Measurements from ENCODE around the gene KLHDC8A.

Gene KLHDC8A

DNA sequence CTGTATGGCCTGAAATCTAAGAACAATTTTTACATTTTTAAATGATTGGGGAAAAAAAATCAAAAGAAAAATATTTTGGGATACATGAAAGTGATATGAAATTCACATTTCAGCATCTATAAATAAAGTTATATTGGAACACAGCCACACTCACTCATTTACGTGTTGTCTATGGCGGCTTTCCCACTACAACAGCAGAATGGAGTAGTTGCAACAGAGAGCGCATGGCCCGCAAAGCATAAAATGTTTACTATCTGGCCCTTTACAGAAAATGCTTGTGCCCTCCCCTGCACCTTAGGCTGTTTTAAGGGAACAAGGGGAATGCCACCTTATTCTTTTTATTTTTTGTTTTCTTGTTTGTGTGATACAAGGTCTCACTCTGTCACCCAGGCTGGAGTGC lies 3.5 kb downstream of the KLHDC8A start:
- H3K36me3 ChIP-seq (ENCODE audit: control insufficient read depth, insufficient read depth, low read length), result no peaks in the 10 kb centered on the region
- H2AFZ ChIP-seq, result no peak overlapping the region

DNA sequence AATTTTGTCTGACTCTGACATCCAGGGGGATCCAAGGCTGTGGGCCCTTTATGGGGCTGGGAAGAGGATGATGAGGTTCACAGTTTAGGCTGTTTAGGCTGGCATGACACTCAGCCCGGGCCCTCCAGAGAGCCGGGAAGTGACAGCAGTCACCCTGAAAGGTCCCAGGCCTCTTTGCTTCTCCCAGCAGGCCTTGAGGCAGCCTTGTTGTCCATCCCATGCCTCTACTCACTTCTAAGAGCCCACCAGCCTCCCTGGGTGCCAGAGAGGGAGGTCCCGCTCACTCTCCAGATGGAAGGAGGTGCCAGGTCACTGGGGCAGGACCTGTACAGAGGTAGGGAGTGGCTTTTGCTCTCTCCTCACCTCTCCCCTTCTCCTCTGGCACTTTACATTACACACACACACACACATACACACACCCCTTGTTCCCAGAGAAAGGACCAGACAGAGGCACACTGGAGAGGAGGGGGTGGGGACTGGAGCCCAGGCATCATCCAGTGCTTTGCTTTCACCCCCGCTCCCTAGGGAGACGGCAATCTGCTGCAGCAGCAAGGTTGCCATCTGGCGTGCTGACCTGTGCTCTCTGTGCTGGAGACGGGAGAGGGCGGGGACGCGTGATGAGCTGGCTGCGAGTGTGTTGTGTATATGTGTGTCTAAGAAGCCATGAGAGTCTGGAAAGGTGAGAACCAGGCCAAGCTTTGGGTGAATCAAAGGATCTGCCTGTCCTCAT lies 4.6 kb downstream of the KLHDC8A start:
- no peak overlapping the region for H3K9ac ChIP-seq
- H3K4me3 ChIP-seq (ENCODE audit: low read depth, low read length), result no peak overlapping the region
- no peaks in the 10 kb centered on the region for H3K79me2 ChIP-seq
- no peak overlapping the region for H3K4me2 ChIP-seq (ENCODE audit: low read length)
- TF ChIP-seq, protein P1, sequence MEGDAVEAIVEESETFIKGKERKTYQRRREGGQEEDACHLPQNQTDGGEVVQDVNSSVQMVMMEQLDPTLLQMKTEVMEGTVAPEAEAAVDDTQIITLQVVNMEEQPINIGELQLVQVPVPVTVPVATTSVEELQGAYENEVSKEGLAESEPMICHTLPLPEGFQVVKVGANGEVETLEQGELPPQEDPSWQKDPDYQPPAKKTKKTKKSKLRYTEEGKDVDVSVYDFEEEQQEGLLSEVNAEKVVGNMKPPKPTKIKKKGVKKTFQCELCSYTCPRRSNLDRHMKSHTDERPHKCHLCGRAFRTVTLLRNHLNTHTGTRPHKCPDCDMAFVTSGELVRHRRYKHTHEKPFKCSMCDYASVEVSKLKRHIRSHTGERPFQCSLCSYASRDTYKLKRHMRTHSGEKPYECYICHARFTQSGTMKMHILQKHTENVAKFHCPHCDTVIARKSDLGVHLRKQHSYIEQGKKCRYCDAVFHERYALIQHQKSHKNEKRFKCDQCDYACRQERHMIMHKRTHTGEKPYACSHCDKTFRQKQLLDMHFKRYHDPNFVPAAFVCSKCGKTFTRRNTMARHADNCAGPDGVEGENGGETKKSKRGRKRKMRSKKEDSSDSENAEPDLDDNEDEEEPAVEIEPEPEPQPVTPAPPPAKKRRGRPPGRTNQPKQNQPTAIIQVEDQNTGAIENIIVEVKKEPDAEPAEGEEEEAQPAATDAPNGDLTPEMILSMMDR (IDR thresholded peaks at IDR 0.05), result peak; percentile 8
- peak overlapping the region; percentile 25 for H2AFZ ChIP-seq
- no peak overlapping the region for H3K27ac ChIP-seq
- no peaks in the 10 kb centered on the region for H3K36me3 ChIP-seq (ENCODE audit: control insufficient read depth, insufficient read depth, low read length)
- H3K27me3 ChIP-seq (ENCODE audit: control insufficient read depth, insufficient read depth, low read length), result no peaks in the 10 kb centered on the region
- no peaks in the 10 kb centered on the region for H3K9me3 ChIP-seq (ENCODE audit: control insufficient read depth, low read length)
- no peaks in the 10 kb centered on the region for H3K4me1 ChIP-seq

More for the DNA sequence above, 3.5 kb downstream of the KLHDC8A start:
- no peaks in the 10 kb centered on the region for H3K27me3 ChIP-seq (ENCODE audit: control insufficient read depth, insufficient read depth, low read length)
- no peaks in the 10 kb centered on the region for H3K9me3 ChIP-seq (ENCODE audit: control insufficient read depth, low read length)
- TF ChIP-seq, protein P1 (IDR thresholded peaks at IDR 0.05), result no peak
- no peaks in the 10 kb centered on the region for H3K79me2 ChIP-seq
- no peak overlapping the region for H3K27ac ChIP-seq
- no peak overlapping the region for H3K4me2 ChIP-seq (ENCODE audit: low read length)
- no peak overlapping the region for H3K4me3 ChIP-seq (ENCODE audit: low read depth, low read length)
- H3K9ac ChIP-seq, result no peak overlapping the region
- no peaks in the 10 kb centered on the region for H3K4me1 ChIP-seq

DNA sequence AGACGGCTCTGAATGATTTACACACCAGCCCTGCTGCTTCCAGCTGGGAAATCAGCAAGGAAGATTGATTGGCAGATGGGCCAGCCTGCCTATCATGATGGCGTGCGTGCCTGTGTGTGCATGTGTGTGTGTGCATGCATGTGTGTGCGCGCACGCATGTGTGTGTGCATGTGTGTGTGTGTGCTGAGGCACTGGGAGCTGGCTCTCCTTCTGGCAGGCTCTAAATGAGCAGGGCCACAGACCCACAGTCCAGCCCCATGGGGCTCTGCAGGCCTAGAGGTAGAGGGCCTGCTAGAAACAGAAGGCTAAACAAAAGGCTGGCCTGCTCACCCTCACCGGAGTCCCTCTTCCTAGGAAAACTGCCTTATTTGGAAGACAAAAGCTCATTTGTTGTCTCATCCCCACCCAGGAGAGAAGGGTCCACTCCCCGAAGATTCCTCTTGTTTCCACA lies 6.0 kb downstream of the KLHDC8A start:
- Histone ChIP-seq H3K9ac (no peak overlapping the region), H3K27ac (no peak overlapping the region), H3K27me3 (ENCODE audit: control insufficient read depth, insufficient read depth, low read length) (no peaks in the 10 kb centered on the region), H3K9me3 (ENCODE audit: control insufficient read depth, low read length) (no peaks in the 10 kb centered on the region), H3K4me2 (ENCODE audit: low read length) (no peak overlapping the region), H3K4me3 (ENCODE audit: low read depth, low read length) (no peak overlapping the region), H3K4me1 (no peaks in the 10 kb centered on the region), H3K79me2 (no peaks in the 10 kb centered on the region), H2AFZ (no peak overlapping the region), H3K36me3 (ENCODE audit: control insufficient read depth, insufficient read depth, low read length) (no peaks in the 10 kb centered on the region)
- TF ChIP-seq, protein P1 (IDR thresholded peaks at IDR 0.05), result no peak

DNA sequence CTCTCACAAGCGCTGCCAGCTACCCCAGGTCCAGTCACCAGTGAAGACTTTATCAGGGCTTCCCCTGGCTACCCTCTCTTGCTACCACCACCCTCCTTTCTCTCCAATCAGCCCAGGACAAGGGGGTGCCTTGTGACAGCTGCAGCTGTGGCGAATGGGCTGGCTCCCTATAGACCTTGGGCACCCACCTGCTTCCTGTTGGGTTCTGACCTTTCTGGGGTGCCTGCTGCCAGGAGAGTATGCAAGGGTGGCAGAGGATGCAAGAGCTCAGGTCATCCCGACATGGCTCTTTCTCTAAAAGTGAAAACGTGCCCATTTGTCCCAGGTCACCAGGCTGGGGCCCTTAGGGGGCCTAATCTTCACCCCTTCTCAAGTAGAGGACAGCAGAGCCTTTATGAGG lies 6.6 kb downstream of the KLHDC8A start:
- no peak overlapping the region for H3K27ac ChIP-seq

More for the DNA sequence above, 6.6 kb downstream of the KLHDC8A start:
- Histone ChIP-seq H3K4me3 (ENCODE audit: low read depth, low read length) (no peak overlapping the region), H3K9ac (no peak overlapping the region), H2AFZ (no peak overlapping the region), H3K36me3 (ENCODE audit: control insufficient read depth, insufficient read depth, low read length) (no peaks in the 10 kb centered on the region), H3K9me3 (ENCODE audit: control insufficient read depth, low read length) (no peaks in the 10 kb centered on the region), H3K27me3 (ENCODE audit: control insufficient read depth, insufficient read depth, low read length) (no peaks in the 10 kb centered on the region), H3K4me1 (no peaks in the 10 kb centered on the region), H3K79me2 (no peaks in the 10 kb centered on the region), H3K4me2 (ENCODE audit: low read length) (no peak overlapping the region)
- TF ChIP-seq, protein P1 (IDR thresholded peaks at IDR 0.05), result no peak
